ENCODE results near the gene TRAF1.

The TRAF1 gene

GRCh38 chr9:120904061-120904977 is 22.3 kb downstream of the TRAF1 start:
- no peak for DNase-seq

- no peak for DNase-seq
Observed at GRCh38 chr9:120902569-120903535, 23.7 kb downstream of the TRAF1 start.

- no peak for DNase-seq
Observed at GRCh38 chr9:120901755-120902568, 24.6 kb downstream of the TRAF1 start.

- no peak for DNase-seq
Observed at GRCh38 chr9:120900824-120901223, 25.8 kb downstream of the TRAF1 start.

- no peak for DNase-seq
Observed at GRCh38 chr9:120899490-120900068, 27.0 kb downstream of the TRAF1 start.

- DNase-seq = no peak
Observed at GRCh38 chr9:120898396-120898795, 28.2 kb downstream of the TRAF1 start.

GRCh38 chr9:120895951-120896350 is 30.6 kb downstream of the TRAF1 start:
- DNase-seq = no peak

- DNase-seq = no peak
Observed at GRCh38 chr9:120894321-120895148, 32.1 kb downstream of the TRAF1 start.

- no peak for DNase-seq
Observed at GRCh38 chr9:120893611-120894307, 32.8 kb downstream of the TRAF1 start.

GRCh38 chr9:120892748-120893610 is 33.6 kb downstream of the TRAF1 start:
- peak in 1 of 2 experiments; percentile 61 for DNase-seq

- no peak for DNase-seq
Observed at GRCh38 chr9:120891884-120892747, 34.5 kb downstream of the TRAF1 start.

- DNase-seq = no peak
Observed at GRCh38 chr9:120891245-120891883, 35.2 kb downstream of the TRAF1 start.

GRCh38 chr9:120890320-120891244 is 36.0 kb downstream of the TRAF1 start:
- DNase-seq = no peak

- DNase-seq = peak in 1 of 2 experiments; percentile 26
Observed at GRCh38 chr9:120889606-120890271, 36.9 kb downstream of the TRAF1 start.

- DNase-seq = no peak
Observed at GRCh38 chr9:120888626-120889025, 38.0 kb downstream of the TRAF1 start.

- no peak for DNase-seq
Observed at GRCh38 chr9:120886490-120886967, 40.1 kb downstream of the TRAF1 start.
